HPDE6-E6E7 (cell line): ENCODE results near the gene NUP107.

Source experiments
- DNase-seq: peaks from one replicate; pipeline ENCODE4 v3.0.0; 2011; ENCODE audit warnings: missing footprints; ENCODE audit errors: extremely low spot score

The NUP107 gene

DNA sequence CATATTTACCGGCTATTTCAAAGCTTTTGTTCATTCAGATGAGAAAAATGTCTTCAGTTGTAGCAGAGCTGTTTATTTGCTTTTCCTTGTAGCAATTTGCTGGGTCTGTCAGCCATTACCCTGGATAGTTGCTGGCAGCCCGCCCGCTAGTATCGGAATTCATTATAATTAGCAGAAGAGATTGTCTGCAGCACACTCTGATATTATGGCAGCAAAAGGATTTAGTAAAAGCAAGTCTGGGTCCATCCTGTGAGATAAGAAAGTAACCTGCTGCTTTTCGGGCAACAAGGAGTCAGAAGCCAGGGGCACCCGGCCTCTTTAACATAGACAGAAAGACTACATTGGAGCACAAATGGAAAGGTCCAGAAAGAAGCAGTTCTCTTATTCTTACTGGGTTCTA, 53.1 kb downstream of the NUP107 start:
- no peak for DNase-seq

DNA sequence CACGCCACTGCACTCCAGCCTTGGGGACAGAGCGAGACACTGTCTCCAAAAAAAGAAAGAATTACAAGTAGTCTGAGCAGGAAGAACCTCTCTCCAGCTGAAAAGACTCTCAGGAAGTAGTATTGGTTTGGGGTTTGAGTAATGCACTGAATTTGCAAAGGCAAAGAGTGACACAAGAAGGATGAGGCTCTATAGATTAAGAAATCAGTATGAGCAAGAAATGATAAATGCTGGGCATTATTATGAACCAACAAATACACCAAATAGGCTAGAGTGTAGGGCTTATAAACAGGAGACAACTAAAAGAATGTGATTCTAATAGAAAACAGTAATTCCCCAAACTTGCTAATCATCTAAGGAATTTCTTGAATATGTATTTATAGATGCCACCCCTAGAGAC, 56.6 kb downstream of the NUP107 start:
- no peak for DNase-seq

DNA sequence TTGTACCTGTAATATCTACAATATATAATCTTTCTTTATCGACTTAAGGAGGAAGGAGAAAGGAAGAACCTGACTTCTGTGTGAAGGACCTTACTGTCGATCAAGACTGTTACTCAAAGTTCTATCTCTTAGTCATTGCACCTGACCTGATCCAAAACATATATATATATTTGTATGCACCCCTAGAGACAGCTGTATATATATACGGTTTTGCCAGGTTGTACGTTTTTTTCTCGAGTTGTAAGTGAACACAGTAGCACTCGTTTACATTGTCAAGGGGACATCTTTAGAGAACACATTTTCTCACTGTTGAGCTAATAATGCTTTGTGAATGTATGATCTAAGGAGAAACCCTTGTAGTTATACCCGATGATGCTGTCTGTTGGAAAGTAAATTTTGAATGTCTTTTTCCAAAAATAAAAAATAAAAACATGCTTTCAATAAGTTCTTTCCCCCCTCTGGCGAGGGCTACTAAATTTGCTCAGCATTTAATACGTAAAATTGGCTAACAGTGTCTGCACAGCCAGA, 58.7 kb downstream of the NUP107 start:
- no peak for DNase-seq

- DNase-seq = peak; percentile 98
Measured at GRCh38 chr12:68745904-68746571, 59.3 kb downstream of the NUP107 start, which contains the start of gene SLC35E3. Gene SLC35E3, plus strand, starts transcription at chr12:68746176. Its CDS starts 202 bp downstream, at chr12:68746378.

- peak; percentile 49 for DNase-seq
Measured at GRCh38 chr12:68746572-68747180, 59.9 kb downstream of the NUP107 start.

DNA sequence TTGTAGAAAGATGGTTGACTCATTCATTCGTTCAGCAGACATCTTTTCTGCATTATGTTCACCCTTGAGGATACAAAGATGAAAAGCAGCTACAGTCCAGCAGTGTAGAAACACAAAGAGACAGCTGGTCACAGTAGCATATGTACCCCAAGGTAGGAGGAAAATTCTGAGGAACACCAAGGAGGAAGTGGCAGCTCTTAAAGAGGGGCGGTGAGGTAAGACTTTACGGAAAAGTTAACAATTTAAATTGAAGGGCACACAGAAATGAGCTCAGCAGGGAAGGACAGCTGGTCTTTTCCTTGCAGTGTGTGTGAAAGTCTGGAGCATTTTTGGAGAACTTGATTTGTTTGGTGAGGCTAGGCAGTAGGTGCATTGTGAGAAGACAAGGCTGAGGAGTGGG, 62.7 kb downstream of the NUP107 start:
- no peak for DNase-seq

GRCh38 chr12:68749861-68750260, 63.1 kb downstream of the NUP107 start:
- no peak for DNase-seq

DNA sequence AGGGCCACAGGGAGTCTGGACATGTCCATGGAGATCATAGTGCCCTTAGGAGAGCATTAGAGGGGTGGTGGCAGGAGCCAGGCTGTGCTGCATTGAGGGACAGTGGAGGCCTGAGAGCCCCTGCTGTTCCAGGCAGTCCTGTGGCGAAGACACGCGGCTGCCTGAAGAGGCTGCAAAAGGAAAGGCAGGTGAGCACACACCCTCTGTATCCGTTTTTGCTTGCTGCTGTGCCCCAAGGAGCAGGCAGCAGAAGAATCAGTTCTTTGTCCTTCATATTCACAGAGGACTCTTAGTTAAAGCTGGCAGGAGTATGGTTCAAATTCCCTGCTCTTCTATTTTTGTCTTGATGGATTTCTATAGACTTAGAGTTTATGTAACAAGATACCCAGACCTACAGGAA, 63.7 kb downstream of the NUP107 start:
- DNase-seq = no peak

- no peak for DNase-seq
Measured at GRCh38 chr12:68755536-68756243, 68.9 kb downstream of the NUP107 start.

GRCh38 chr12:68759852-68760251, 73.1 kb downstream of the NUP107 start:
- DNase-seq = no peak

GRCh38 chr12:68760806-68761441, 74.1 kb downstream of the NUP107 start:
- no peak for DNase-seq

DNA sequence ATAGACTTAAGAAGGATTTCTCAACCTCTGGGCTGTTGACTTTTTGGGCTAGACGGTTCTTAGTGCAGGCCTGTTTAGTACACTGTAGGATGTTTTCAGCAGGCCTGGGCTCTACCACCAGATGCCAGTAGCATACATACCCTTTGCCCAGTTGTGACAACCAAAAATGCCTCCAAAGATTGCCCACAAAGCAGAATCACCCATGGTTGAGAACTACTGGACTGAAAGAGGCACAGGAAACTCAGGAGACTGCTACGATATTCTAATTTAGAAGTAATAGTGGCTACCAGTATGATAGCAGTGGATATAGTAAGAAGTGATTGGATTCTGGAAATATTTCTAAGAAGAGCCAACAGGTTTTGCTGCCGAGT, 74.6 kb downstream of the NUP107 start:
- DNase-seq = no peak

- DNase-seq = no peak
Measured at GRCh38 chr12:68761901-68762630, 75.3 kb downstream of the NUP107 start.

DNA sequence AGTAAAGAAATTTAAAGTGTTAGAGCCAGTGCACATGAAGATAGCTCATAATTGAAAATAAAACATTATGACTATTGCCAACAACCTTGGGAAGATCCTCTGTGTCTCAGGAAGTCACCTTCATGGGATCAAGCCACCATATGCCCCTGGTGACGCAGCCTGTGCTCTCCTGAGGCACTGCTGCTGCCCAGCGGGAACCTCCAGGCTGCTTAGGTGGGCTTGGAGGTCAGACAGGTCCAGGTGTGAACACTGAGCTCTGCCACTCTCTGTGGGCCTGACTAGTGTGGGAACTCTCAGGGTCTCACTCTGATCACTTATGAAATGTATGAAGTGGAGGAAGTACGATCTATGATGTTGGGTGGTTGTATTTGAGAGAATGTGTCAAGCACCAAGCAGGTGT, 75.9 kb downstream of the NUP107 start:
- DNase-seq = no peak

DNA sequence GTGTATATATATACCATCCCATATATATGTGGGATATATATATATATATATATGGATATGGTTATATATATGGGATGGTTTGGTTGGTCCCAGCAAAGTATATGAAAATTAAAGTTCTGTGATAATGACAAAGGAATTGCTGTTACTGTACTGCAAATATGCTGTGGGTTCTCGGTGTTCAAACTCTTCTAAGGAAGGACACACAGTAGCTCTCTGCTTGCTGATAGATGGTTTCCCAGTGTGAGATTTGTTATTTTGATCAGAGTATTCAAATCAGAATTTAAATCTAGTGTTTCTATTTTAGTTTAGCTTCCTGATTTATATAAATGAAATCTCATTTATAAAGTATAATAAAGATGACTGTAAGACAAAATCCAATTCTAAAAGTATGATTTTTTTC, 78.9 kb downstream of the NUP107 start:
- DNase-seq = no peak

DNA sequence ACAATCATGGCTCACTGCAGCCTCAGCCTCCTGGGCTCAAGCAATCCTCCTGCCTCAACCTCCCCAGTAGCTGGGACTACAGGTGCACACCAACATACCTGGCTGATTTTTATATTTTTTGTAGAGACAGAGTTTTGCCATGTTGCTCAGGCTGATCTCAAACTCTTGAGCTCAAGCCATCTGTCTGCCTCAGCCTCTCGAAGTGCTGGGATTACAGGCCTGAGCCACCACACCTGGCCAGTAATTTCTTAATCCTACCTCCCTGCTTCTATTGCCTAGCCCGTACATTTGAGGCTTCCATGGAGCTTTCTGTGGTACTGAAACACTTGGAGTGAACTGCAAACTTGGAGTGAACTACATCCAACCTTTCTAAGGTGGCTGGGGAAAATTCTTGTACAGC, 79.9 kb downstream of the NUP107 start:
- no peak for DNase-seq

GRCh38 chr12:68767191-68767590, 80.4 kb downstream of the NUP107 start:
- DNase-seq = no peak

DNA sequence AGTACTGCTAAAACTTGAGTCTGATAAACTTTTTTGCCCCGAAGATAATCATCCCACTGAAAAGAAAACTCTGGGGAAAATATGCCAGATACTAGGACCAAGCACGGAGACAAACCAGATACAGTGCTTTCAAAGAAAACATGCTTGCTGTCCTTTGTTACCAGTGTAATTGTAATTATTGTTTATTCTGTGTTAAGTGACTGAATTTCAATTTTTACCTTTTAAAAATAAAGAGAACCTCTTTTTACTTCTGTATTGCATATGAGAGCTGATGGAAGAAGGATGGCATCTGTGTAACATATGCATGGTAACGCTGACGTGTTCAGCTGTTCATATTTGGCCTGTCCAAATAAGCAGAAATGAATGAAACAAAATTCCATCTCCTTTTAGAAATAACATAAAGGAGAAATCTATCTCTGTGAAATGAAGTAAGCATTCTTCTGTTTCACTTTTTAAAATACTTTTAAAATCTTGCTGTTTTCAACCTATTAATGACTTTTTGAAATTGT, 81.7 kb downstream of the NUP107 start:
- no peak for DNase-seq

DNA sequence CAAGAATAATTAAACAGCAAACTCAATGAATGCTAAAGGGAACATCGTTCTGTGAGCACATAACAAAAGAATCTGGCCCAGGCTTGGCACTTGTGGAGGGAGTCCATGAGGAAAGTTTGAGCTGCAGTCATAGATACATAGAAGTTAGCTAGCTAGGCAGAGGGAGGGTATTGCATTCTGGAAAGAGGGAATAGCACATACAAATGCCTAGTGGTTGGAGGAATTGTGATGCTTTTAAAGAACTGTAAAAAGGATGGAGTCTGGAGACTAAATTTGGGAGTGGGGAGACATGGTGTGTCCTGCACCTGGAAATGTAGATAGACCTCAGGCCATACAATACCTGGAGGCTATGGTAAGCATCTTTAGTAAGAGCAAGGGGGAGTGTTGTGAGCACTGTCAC, 83.2 kb downstream of the NUP107 start:
- no peak for DNase-seq

DNA sequence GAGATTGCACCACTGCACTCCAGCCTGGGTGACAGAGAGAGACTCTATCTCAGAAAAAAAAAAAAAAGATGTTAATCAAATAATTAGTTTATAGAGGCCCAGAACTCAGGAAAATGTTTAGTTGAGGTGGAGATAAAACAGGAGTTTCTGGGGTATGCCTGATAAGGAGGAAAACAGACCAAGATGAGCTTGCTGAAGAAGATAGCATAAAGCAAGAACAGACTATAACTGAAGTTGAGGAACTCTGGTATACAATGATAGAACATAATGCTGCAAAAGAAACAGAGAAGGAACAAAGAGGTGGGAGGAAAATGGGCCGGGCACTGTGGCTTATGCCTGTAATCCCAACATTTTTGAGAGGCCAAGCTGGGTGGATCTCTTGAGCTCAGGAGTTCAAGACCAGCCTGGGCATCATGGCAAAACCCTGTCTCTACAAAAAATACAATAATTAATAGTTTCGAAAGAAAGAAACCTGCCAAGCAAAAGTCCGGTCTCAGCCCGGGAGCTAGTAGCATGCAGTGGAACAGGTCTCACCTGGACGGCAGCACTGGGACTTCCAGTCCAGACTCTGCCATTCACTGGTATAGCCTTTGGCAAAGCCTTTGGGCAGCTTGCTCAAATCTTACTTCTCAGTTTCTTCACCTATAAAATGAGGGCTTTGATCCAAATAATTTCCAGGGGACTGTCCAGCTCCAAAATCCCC, 84.6 kb downstream of the NUP107 start:
- no peak for DNase-seq

- no peak for DNase-seq
Measured at GRCh38 chr12:68772714-68773113, 85.9 kb downstream of the NUP107 start.
